Measurements from ENCODE around the gene LSAMP. TPM values are rescaled to one million over a fixed set of nuclear protein-coding genes. Genes with fewer than 3 reads are reported as not detected.

LSAMP gene
- polyA plus RNA-seq, 1 experiment: 2.7 TPM

GRCh38 chr3:115830764-115831395, 614.4 kb downstream of the LSAMP start:
- no peak for DNase-seq (ENCODE audit: low read depth)
- Histone ChIP-seq H3K4me3 (ENCODE audit: low read depth, low read length) (no peak overlapping the region), H3K36me3 (ENCODE audit: control insufficient read depth, insufficient read depth, low read length) (no peaks in the 10 kb centered on the region), H3K27me3 (ENCODE audit: control insufficient read depth, insufficient read depth, low read length) (no peaks in the 10 kb centered on the region)
- POLR2A ChIA-PET: no interaction called here
- TF ChIP-seq CTCF (IDR thresholded peaks at IDR 0.05; ENCODE audit: insufficient read depth, low read depth, low read length): no peak
- CTCF ChIA-PET: interaction anchor here (1.0 to 1.4 kb wide), 2 partner anchors 10 to 19 kb away, joined by 4 to 6 read pairs; no protein-coding TSS in a partner anchor

- no peak for TF ChIP-seq CTCF (IDR thresholded peaks at IDR 0.05; ENCODE audit: insufficient read depth, low read depth, low read length)
- POLR2A ChIA-PET: no interaction called here
- DNase-seq (ENCODE audit: low read depth): no peak
- H3K36me3 ChIP-seq (ENCODE audit: control insufficient read depth, insufficient read depth, low read length): no peaks in the 10 kb centered on the region
- no peaks in the 10 kb centered on the region for H3K27me3 ChIP-seq (ENCODE audit: control insufficient read depth, insufficient read depth, low read length)
- CTCF ChIA-PET: interaction anchor here (0.6 to 1.9 kb wide), 2 partner anchors 8 to 9 kb away, joined by 3 to 7 read pairs; no protein-coding TSS in a partner anchor
- no peak overlapping the region for H3K4me3 ChIP-seq (ENCODE audit: low read depth, low read length)
Observed at GRCh38 chr3:115828401-115828800, 616.9 kb downstream of the LSAMP start.

- ChIA-PET POLR2A (no interaction called here), CTCF (no interaction called here)
- DNase-seq (ENCODE audit: low read depth): no peak
- no peak overlapping the region for H3K4me3 ChIP-seq (ENCODE audit: low read depth, low read length)
- no peaks in the 10 kb centered on the region for H3K36me3 ChIP-seq (ENCODE audit: control insufficient read depth, insufficient read depth, low read length)
- no peaks in the 10 kb centered on the region for H3K27me3 ChIP-seq (ENCODE audit: control insufficient read depth, insufficient read depth, low read length)
- no peak for TF ChIP-seq CTCF (IDR thresholded peaks at IDR 0.05; ENCODE audit: insufficient read depth, low read depth, low read length)
Observed at GRCh38 chr3:115827495-115827894, 617.8 kb downstream of the LSAMP start.

GRCh38 chr3:115825046-115825445, 620.2 kb downstream of the LSAMP start:
- no peak overlapping the region for H3K4me3 ChIP-seq (ENCODE audit: low read depth, low read length)
- no peaks in the 10 kb centered on the region for H3K36me3 ChIP-seq (ENCODE audit: control insufficient read depth, insufficient read depth, low read length)
- ChIA-PET POLR2A (interaction anchor here (0.6 kb wide), 1 partner anchor 578 kb away, joined by 3 read pairs; no protein-coding TSS in a partner anchor), CTCF (no interaction called here)
- H3K27me3 ChIP-seq (ENCODE audit: control insufficient read depth, insufficient read depth, low read length): no peaks in the 10 kb centered on the region
- no peak for TF ChIP-seq CTCF (IDR thresholded peaks at IDR 0.05; ENCODE audit: insufficient read depth, low read depth, low read length)
- no peak for DNase-seq (ENCODE audit: low read depth)

GRCh38 chr3:115823083-115823482, 622.2 kb downstream of the LSAMP start:
- DNase-seq (ENCODE audit: low read depth): no peak
- POLR2A ChIA-PET: no interaction called here
- no peaks in the 10 kb centered on the region for H3K27me3 ChIP-seq (ENCODE audit: control insufficient read depth, insufficient read depth, low read length)
- H3K4me3 ChIP-seq (ENCODE audit: low read depth, low read length): no peak overlapping the region
- H3K36me3 ChIP-seq (ENCODE audit: control insufficient read depth, insufficient read depth, low read length): no peaks in the 10 kb centered on the region
- CTCF ChIA-PET: interaction anchor here (0.7 to 1.4 kb wide), 5 partner anchors 9 to 1507 kb away, joined by 3 to 6 read pairs (median 3); no protein-coding TSS in a partner anchor
- no peak for TF ChIP-seq CTCF (IDR thresholded peaks at IDR 0.05; ENCODE audit: insufficient read depth, low read depth, low read length)
